GM18907 (cell line): ENCODE data around the gene THBD.

Experiments used
- ATAC-seq: cut with Tn5 transposase; IDR thresholded peaks from one replicate; pipeline ENCODE4 v1.9.1; 2021; ENCODE audit warnings: mild to moderate bottlenecking, moderate library complexity; ENCODE audit not compliant: unreplicated experiment

The THBD gene

DNA sequence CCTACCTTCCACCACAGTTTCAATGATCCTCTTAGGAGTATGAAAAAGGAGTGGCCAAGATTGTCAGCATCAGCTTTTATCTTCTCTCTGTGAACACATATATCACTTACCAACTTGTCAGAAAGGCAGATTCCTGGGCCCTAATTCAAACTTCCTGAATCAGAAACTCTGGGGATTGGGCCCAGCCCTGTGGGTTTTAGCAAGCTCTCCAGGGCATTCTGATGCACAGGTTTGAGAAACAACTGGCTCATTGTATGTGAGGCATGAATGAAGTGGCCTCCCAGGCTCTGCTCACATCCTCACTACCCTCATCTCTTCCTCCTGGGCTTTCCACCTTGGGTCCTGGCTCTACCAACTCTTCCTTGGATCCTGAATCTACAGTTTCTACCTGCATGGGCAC lies 13.2 kb upstream of the THBD start:
- ATAC-seq, result no peak

DNA sequence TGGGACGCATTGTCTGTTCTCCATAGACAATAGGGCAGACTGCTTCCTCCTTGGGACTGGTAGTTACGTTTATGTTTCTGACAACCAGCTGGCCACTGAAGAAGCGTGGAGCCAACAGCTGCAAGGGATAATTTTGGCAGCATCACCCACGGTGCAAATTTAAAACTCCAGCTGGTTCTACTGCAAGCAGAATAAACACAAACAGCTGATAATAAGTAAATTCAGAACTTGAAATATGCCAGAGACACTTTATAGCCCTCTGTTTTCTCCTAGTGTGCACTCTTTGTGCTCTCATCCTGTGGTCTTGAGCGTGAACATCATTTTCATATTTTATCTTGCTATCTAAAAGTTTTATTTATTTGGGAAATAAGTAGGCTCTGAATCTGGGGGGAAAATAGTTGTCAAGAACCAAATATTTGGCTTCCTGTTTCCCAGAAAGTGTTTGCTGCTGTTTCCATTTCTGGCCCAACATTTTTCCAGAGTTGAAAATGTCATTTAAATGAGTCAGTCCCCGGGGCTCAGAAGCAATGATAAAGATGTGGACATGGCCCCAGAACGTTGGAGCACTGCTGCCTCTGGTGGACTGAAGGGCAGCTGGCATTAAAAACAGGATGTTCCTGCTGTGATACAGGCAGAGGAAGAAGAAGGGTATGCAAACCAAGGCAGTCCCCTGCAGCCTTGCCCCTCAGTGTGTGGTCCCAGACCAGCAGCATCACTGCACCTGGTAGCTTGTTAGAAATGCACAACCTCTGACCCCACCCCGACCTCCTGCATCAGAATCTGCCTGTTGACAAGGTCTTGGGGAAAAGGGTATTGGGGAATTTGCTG lies 12.5 kb upstream of the THBD start:
- no peak for ATAC-seq

DNA sequence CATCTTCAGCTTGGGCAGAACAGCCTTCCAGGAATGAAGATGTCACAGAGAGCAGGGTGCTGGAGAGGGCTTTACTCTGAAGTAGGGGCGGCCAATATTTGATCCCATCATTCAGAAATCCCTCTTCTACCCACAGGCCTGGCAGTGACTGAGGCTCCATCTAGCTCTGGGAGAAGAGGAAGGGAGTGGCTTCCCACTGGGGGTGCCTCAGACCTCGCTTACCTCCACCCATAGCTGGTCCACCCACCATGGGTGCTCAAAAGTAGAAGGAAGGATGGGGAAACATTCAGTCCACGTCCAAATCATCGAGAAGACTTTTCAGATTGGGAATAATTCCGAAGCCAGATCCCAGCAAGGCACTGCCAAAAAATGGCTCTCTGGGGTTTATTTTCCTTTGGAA lies 11.8 kb upstream of the THBD start:
- no peak for ATAC-seq

GRCh38 chr20:23060629-23061028 lies 11.2 kb upstream of the THBD start:
- ATAC-seq, result no peak

GRCh38 chr20:23059846-23060245 lies 10.4 kb upstream of the THBD start:
- ATAC-seq, result no peak

- no peak for ATAC-seq
Measured at GRCh38 chr20:23059001-23059400, 9.5 kb upstream of the THBD start.

GRCh38 chr20:23058240-23058639 lies 8.8 kb upstream of the THBD start:
- ATAC-seq, result no peak

DNA sequence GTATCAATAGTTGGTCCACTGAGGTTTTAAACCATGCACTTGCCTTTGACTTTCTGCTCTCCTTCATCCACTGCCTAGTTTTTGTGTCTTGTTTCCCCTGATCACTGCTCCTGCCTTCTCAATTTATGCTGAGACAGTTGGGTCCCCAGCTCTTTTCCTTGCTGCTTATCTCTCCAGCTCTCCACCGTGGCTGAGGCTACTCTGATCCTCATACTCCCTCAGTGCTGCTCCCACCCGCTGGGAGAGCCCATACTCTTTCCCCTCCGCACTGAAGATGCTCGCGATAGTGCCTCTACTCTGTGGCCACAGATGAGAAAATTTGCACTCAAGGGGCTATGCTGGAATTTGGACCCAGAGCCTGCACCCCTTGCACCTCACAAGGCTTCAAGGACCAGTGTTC lies 3.4 kb upstream of the THBD start:
- no peak for ATAC-seq

DNA sequence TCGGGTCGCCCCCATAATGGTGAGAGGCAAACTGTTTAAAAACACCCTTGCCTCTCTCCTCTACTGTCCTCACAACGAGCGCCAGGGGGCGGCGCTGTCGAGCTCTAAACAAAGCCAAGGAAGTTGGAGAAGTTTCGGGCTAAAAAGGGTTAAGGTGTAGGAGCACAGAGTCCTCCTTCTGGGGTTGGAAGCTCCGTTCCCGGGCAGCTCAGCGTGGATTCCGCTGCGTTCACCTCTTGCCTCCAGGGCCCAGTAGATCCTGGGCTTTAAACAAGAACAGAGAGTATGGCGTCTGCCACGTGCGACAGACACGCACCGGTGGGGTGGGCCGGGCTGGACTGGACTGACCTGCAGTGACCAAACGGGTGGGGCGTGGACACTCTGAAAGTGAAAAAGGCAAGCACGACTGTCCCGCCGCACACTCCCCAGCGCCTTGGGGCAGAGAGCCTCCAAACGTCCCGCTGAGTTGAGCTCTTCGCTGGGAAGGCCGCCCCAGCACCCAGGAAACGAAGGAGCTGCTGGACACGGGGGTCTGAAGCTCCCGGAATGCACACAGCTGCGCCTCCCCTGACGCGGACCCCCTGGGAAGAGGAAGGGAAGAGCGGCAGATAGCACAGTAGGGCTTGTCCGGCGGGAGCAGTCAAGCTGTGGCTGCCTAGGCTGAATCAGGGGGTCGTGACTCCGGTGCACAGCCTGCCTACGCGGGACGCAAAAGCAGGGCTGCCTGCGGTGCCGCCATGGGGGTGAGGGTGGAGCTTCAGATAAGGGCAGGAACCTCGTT lies 1.6 kb upstream of the THBD start:
- ATAC-seq, result no peak

DNA sequence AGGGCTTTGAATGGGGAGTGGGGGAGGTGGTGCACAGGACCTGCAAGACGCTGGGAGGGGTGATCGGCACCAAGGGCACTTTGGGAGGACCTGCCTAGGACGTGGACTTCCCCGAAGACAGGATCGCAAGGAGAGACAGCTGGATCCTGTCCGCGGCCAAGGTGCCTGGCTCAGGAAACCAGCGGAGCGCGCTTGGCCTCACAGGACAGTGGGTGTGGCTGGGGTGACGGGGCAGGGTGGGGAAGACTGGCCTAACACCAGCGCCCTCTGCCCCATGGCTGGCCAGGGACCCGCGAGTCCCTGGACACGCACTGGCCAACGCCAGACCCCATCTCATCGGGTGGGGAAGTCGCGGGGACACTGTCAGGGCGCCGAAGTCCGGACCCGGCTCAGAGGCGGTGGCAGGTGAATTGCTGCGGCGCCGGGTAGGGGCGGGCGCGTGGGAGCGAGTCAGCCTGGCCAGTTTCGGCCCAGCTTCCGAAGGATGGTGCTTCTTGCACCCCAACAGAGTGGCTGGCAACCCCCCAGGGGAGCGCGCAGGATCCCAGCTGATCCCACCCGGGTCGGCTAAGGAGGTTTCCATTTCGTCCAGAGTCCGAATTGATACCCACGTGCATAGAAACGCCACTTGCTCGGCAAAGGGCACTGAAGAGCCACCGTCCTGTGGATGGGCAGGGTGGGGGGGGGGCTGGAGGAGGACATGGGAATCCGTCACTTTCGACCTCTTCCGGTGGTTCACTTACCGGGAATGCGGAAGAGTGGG lies 785 bp upstream of the THBD start:
- ATAC-seq, result no peak

DNA sequence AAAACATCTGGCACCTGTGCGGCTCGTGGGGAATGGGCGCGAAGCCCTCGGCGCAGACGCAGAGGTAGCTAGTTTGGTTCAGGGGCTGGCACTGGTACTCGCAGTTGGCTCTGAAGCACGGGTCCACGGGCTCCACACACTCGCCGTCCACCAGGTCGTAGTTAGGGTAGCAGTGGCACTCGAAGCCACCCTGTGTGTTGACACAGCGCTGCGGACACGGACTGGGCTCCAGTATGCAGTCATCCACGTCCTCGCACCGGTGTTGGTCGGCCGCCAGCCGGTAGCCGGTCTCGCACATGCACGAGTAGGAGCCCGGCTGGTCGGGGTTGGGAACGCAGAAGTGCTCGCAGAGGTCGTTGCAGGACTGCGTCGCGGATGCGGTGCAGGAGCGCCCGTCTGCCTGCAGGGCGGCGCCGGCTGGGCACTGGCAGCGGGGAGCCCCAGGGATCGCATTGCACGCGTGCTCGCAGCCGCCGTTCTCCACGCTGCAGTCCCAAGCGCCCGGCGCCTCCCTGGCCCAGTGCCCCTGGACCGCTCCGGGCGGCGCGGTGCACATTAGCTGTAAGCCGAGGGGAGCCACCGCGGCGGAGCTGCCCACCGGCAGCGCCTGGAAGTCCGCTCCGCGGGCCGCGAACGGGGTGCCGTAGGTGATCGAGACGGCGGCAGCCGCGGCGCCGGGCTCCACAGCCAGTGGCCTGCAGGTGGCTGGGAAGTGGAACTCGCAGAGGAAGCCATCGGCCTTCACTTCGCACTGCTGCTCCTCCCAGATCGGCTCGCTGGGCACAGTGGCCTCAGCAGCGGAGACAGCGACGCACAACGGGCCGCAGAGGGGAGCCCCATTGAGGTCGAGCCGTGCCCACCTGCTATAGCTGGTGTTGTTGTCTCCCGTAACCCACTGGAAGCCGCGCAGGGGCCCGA lies 930 bp downstream of the THBD start:
- no peak for ATAC-seq

DNA sequence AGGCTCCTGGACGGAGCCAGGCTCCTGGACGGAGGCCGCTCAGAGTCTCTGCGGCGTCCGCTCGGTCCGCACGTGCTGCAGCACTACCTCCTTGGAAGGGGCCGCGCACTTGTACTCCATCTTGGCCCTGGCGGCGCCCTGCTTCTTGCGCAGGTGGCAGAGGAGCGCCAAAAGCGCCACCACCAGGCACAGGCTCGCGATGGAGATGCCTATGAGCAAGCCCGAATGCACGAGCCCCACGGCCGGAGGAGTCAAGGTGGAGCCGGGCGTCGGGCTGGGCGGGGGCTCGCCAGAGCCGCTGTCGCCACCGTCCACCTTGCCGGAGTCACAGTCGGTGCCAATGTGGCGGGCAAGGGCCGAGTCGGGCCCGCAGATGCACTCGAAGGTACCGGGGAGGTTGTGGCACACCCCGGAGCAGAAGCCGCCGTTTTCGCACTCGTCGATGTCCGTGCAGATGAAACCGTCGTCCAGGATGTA lies 1.7 kb downstream of the THBD start:
- ATAC-seq, result no peak

GRCh38 chr20:23047001-23047737 lies 2.3 kb downstream of the THBD start:
- ATAC-seq, result no peak

- ATAC-seq, result no peak
Measured at GRCh38 chr20:23046431-23046830, 3.0 kb downstream of the THBD start.

DNA sequence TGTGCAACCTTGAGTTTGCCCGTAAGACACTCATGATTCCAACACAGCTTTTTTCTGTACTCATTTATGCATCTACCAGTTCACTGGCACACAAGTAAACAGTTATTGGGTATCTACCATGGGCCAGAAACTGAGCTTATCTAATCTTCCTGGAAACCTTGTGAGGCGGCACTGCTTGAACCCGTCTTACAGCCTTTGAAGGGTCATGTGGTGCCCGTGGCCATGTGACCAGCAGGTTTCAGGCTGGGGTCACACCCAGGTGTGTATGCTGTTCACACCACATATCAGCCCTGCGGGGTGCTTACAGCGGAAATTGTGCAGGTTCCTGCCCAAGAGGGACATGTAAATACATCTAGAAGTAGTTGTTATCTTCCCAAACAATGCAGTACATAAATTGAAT lies 6.1 kb downstream of the THBD start:
- ATAC-seq, result no peak

DNA sequence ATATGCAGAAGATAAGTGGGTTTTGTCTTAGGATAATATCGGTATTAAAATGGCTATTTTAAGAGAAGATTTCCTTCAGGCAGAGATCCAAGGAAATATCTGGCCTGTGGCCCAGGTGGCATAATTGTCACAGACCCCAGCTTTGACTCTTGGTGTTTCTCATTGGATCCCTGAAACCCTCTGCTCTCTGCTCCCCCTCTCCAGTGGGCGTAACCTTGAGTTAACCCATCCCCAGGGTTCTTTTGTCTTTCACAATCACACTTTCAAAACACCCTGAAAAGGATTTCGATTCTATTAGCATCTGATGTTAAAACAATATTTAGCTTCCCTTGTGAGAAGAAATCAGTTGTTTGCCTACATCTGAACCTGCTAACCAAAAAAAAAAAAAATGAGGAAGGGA lies 7.2 kb downstream of the THBD start:
- ATAC-seq, result no peak

DNA sequence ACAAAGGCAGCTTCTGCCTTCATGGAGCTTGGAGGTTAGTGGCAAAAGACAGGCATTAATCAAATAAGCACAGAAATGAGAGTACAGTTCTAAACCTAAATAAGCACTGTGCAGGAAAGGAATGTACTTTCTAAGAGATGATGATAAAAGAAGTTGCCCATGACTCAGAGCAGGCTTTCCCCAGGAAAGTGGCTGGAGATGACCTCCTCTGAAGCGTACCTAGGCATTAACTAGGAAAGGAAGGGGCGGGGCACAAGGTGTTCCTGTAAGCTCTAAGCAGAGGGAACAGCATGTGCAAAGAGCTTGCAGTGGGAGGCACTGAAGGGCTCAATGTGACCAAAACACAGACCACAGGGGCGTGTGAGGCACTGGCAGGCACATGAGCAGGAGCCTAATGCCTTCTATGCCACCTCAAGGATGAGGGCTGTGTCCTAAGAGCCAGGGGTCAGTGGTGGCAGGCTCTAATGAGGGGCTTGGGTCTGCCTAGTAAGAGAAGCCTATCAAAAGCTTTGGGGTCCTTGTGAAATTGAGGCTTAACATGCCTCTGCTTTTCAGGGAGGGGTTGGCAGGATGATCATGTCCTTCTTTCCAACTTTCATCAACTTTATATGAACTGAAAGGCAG lies 9.5 kb downstream of the THBD start:
- no peak for ATAC-seq

GRCh38 chr20:23039136-23039875 lies 10.2 kb downstream of the THBD start:
- ATAC-seq, result no peak
